DMS114 treated with DMSO at 0.1 percent for 48 hours (cell line): ENCODE results near the gene CCS.
"Not testable (repeated sequence)": the region's sequence is repeated elsewhere in the genome, so short reads cannot be mapped to it uniquely, and the experiment has no call there.

ENCODE experiments used
- DNase-seq: peaks from one replicate; lab custom pipeline; 2025; ENCODE audit not compliant: unreplicated experiment; lab: John Stamatoyannopoulos, UW

Gene CCS

DNA sequence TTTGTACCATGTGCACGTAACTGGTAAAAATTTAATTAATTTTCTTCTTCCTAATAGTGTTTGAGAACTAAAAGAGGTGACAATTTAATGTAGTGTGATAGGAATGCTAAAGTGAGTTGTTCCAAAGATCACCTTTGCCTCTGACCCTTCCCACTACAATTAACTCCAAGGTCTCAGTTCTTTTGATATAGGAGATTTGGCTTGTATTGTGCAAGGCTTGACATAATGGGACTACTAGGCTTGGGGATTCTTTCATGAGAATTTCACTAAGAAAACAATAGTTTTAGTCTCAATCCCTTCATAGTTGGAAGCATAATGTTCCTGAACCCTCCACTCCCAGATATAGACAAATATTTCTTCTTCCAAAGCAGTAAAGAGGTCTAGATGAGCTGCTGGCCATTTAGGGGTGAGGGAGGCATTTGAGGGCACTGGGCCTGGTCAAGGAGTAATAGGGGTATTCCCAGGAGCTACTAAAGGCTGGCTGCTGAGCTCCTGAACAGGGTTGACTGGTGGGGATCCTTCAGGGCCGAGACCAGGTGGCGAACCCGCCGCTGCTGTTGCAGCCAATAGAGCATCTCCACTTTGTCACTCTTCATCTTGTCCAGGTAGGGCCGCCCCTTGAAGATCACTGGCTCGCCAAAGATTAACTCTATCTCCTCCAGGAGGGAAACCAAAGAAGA lies 2.8 kb upstream of the CCS start:
- DNase-seq: no peak

DNA sequence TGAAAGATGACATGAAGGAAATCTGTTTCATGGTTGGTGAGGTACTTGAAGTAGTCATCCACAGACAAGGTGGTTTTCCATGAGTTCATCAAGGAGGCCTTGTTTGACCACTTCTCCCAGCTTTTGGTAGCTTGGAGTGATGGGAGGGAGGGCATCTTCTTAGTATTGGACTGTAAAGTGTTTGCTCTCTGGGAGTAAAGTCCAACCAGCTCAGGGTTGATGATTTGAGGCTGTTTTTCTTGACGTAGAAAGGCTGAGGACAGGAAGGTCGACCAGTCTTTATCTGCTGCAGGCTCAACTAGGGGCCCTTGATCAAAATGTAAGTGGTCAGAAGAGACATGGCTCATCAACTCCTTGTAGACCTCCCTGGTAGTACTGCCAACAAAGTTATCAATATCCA lies 1.8 kb upstream of the CCS start:
- DNase-seq: no peak

DNA sequence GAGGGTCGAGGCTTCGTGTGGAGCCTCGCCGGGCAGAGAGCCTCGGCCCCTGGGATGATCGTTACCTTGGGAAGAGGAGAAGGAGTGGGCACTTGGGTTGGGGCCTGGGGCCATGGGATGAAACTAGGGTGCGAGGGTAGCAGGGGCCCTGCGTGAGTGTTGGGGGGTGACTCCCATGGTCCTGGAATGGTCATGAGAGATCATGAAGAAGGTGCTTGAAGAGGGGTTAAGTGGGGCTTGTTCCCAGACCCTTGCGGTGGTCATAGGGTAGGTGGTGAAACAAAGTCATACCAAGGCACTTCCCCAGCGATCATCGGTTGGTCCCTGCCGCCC lies 284 bp downstream of the CCS start:
- no peak for DNase-seq

DNA sequence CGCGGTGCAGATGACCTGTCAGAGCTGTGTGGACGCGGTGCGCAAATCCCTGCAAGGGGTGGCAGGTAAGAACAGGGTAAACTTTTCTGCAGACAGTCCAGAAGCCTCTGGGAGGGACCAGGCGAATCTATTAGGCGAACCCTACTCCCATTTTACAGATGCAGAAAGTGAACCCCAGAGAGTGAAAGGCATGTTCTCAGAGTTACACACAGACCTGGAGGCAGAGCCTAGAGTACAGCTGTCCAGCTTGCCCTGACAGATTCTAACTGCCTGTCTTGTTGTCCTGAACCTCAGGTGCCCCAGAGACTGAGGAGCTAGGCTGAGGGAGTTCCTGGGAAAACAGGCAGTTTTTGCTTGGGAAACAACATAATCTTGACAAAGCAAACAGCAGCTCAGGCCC lies 665 bp downstream of the CCS start:
- no peak for DNase-seq

DNA sequence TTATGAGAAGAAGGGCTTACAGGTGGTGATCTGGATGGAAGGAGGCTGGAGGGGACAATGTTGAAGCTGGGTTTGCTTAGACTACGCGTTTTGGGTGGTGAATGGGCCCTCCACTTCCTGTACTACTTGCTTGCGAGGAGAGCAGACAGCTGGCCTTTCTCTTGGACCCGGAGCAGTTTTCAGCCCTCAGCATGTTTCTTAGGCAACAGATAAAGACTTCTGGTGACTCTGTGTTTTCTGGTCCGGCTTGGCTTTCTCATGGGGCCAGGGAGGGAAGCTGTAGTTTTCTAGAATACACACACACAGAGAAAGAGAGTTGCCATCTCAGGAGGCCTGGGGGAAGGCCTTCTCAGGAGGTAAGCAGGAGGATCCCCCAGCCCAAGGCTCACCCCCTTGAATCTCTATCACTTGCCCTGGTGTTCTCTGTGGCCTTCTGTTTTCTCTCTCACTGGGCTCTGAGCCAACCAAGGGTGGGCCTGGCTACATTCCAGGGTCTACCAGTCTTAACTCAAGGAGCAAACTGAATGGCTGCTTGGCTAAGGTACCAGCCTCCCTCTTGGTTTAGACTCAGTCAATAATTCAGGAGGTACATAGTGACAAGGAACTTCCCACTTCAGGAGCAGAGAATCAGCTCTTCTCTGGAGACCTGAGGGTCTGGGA lies 2.4 kb downstream of the CCS start:
- DNase-seq: no peak

DNA sequence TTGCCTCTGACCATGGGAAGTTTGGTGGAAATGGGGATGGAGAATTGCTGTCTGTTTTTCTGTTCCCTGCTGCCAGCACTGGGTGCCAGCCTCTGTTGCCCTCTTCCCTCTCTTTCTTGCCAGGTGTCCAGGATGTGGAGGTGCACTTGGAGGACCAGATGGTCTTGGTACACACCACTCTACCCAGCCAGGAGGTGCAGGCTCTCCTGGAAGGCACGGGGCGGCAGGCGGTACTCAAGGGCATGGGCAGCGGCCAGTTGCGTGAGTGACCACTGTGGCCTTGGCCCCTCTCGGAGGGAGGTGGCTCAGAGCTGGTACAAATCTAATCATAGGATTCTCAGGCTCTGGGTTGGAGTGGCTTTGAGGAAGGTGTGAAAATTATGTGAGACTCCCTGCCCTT lies 6.0 kb downstream of the CCS start:
- no peak for DNase-seq

DNA sequence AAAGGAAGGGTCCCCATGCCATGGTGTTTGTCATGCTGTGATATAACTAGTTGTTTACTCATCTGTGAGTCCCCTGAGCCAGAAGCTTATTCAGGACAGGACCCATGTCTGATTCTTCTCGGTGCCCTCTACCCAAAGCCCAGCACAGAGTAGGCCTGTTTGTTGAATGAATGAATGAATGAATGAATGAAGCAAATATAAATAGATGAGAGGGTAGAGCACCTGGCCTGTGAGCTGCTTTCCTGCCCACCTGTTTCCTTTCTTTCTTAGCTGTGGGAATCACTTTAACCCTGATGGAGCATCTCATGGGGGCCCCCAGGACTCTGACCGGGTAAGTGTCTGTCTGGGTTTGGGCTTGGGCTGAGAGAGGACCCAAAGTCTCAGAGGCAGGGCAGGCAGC lies 7.2 kb downstream of the CCS start:
- no peak for DNase-seq

DNA sequence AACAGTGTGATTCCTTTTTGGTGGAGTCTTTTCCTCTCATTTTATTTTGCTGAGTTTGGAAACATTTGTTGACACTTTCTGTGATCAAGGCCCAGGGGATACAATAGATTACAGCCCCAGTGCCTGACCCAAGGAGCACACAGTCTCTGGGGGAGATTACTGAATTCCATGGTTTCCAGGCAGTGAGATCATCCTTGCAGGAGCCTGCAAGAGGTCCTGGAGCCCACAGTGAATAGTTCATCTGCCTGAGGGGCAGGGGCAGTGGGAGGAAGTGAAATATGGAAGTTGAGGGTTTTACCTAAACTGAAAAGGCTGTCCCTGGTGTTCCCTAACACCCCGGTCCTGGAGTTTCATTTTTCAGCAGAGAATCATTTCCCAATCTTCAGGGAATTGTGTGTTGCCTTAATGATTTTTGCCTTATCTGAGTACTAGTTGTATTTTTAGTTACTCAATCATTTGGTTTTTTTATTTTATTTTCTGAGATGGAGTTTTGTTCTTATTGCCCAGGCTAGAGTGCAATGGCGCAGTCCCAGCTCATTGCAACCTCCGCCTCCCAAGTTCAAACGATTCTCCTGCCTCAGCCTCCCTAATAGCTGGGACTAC lies 7.7 kb downstream of the CCS start:
- DNase-seq: no peak

DNA sequence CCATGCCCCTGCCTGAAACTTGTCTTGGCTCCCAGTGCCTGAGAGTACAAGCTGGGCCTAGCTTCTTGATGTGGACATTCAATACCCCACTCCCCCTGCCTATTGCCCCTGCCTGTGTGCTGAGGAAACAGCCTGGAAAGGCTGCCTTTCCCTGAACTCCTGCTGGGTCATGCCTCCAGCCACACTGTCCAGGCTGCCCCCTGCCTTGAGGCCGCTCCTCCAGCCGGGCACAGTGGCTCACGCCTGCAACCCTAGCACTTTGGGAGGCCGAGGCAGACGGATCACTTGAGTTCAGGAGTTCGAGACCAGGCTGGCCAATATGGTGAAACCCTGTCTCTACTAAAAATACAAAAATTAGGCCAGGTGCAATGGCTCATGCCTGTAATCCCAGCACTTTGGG lies 10.1 kb downstream of the CCS start:
- no peak for DNase-seq

DNA sequence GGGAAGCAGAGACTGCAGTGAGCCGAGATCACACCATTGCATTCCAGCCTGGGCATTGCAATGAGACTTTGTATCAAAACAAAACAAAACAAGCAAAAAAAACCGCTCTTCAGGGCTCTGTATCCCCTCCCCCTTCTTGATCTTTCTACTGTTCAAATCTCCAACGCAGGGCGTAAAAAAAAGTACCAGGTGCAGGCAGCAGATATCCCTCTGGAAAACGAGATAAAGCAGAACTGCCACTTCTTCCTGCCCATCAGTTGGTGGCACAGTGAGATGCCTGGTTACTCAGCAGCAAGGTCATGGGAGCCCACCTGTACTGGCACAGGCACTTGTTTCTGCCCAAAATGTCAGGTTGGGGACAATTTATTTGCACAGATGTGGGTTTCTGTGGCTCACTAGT lies 11.2 kb downstream of the CCS start:
- DNase-seq: no peak

DNA sequence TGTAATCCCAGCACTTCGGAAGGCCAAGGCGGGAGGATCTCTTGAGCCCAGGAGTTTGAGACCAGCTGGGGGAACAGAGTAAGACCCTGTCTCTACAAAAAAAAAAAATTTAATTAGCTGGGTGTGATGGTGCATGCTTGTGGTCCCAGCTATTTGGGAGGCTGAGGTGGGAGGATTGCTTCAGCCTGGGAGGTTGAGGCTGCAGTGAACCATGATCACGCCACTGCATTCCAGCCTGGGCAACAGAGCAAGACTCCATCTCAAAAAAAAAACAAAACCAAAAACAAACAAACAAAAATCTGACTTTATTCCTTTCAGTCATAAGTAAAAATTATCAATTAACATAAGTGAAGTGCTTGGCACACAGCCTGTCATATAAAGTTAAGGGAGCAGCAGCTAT lies 13.6 kb downstream of the CCS start:
- not testable (repeated sequence) for DNase-seq

DNA sequence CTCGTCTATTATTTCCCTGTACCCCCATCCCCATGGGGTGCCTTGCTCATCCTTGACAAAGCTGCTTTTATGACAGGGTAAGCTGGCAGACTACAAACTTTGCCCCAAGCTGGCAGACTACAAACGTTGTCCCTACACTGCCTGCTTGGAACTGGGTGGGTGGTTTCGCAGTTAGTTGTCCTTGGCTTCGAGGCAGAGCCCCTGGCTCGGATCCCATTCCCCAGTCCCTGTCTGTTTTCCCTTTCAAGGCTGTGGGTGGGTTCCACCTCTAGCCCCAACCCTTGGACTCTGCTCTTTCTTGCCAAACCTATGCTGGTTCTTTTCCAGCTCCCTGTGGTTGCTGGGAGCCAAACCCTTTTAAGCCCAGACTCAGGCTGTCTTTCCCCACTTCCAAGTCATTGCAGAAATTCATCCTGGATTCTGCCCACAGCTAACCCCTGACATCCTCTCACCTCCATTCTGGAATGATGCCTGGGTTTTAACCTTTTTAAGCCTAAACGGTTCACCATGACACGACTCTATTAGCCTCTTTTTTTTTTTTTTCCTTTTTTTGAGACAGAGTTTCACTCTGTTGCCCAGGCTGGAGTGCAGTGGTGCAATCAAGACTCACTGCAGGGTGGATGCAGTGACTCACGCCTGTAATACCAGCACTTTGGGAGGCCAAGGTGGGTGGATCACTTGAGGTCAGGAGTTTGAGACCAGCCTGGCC lies 14.3 kb downstream of the CCS start:
- DNase-seq: no peak

DNA sequence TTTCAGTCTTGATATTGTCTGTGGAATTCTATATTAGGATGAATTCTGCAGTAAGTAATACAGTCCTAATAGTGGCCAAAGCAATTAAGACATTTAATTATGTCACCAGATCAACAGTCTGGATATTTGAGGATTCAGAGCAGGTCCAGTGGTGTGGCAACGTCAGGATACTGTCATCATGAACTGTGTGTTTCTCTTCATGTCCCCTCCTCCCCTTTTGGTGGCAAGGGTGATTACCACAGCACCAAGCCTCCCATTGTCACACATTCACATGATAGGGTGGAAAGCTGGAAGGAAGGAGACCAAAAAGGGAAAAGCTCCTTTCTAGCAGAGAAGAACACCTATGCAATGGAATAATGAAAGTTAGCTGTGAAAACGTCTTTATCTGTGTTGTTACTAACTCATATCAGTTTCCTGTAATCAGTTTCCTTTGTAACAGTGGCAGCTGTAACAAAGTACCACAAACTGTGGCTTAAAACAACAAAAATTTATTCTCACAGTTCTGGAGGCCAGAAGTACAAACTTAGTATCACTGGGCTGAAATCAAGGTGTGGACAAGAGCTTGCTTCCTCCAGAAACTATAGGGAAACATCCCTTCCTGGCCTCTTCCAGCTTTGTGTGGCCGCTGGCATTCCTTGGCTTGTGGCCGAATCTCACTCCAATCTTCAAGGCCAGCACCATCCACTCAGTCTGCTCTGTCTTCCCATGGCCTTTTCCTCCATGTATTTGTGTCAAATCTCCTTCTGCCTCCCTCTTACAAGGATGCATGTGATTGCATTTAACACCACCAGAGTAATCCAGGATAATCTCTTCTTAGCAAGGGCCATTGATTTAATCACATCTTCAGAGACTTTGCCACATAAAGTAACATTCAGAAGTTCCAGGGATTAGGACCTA lies 17.0 kb downstream of the CCS start:
- DNase-seq: no peak

DNA sequence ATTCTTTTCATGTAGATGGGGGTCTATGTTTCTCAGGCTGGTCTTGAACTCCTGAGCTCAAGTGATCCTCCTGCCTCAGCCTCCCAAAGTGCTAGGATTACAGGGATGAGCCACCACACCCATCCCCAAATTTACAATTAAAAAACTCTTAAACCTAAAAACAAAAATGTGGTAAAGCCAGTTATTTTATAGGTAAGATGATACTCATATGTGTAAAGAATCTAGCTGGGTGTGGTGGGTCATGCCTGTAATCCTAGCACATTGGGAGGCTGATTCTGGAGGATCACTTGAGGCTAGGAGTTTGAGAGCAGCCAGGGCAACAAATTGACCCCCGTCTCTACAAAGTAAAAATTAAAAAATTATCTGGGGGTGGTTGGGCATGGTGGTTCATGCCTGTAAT lies 19.5 kb downstream of the CCS start:
- no peak for DNase-seq

DNA sequence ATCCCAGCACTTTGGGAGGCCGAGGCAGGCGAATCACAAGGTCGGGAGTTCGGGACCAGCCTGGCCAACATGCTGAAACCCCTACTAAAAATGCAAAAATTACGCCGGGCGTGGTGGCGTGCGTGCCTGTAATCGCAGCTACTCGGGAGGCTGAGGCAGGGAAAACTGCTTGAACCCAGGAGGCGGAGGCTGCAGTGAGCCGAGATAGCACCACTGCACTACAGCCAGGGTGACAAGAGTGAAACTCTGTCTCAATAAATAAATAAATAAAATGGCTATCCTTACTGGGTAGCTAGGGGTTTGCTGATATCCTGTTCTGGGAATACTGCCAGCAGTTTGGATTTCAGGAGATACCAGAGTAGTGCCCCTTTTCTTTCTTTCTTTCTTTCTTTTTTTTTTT lies 21.1 kb downstream of the CCS start:
- DNase-seq: no peak

DNA sequence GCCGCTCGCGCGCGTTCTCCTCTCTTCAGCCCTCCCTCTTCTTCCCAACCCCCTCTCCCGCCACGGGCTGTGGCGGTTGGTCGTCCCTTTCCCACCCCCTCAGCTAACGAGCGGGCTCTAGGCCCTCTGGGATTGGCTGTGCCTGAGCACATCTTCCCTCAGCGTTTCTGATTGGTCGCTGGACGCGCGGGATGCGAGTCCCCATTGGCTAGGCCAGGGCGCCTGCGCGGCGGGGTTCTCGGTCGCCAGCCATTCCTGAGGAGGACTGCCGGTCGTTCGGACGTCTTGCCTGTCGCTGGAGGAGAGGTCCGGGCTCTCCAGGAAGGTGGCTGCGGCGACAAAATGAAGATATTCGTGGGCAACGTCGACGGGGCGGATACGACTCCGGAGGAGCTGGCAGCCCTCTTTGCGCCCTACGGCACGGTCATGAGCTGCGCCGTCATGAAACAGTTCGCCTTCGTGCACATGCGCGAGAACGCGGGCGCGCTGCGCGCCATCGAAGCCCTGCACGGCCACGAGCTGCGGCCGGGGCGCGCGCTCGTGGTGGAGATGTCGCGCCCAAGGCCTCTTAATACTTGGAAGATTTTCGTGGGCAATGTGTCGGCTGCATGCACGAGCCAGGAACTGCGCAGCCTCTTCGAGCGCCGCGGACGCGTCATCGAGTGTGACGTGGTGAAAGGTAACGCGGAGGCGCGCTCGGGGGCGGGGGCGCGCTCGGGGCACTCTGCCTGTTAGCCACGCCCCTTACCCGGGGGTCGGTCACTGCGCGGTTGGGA lies 23.6 kb downstream of the CCS start, which contains the start of gene RBM14:
Gene RBM14, plus strand, starts transcription at position 252 of the 776 bp plus-strand sequence. Its CDS starts 91 bp downstream, at position 343.
- DNase-seq: peak; percentile 98

DNA sequence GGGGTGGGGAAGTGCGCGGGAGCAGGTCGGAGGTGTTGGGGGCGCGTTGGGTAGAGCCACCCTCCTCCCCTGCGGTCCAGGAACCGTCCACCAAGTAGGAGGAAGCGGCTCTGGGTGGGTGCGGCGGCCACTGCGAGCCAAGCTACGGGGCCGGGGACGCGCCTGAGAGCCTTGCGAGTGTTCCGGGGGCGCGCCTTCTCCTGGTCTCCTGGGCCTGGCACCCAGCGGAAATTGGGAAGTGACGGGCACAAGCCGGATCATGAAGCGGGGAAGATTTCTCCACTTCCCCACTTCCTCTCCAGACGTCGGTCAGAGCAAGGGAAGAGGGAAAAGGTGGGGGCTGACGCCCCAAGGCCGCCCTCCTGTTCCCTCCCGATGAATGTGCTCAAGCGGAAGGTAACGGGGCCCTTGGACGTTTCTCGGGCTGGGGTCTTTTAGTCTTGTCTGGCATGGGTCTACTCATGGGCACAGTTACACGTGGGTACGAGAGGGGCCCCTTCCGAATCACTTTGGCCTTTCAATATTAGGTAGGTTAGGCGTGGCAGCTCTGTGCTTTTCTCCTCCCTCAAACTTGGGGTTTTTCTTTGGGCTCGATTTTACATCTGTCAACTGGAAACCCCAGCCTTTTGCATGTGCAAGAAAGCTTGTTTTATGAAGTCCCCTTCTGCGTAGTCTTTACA lies 24.3 kb downstream of the CCS start:
- DNase-seq: no peak

DNA sequence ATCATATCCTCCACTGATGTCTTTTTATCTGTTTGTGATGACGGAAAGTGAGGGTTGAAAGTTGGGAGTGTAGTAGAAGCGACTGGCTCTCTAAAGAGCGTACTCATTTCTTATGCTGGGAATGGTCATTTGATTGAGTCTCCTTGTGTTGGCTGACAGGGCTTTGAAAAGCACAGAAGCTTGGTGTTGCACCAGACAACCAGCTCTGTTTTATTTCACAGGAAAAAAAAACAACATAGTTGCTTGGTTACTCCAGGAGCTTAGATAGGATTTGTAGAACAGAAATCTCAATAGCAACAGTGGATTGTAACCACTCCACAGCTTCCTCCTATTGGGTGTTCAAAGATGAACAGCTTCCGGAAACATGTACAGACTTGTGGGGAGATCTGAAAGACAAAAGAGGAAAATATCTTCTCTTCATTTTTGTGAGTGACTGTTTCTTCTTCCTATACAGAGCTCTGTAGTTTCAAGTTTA lies 26.1 kb downstream of the CCS start:
- no peak for DNase-seq

DNA sequence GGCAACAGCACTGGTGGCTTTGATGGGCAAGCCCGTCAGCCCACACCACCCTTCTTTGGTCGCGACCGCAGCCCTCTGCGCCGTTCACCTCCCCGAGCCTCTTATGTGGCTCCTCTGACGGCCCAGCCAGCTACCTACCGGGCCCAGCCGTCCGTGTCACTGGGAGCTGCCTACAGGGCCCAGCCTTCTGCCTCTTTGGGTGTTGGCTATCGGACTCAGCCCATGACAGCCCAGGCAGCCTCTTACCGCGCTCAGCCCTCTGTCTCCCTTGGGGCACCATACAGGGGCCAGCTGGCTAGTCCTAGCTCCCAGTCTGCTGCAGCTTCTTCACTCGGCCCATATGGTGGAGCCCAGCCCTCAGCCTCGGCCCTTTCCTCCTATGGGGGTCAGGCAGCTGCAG lies 31.5 kb downstream of the CCS start:
- DNase-seq: no peak
